Measurements from ENCODE around the gene TPTE.
"Not testable (repeated sequence)": the region's sequence is repeated elsewhere in the genome, so short reads cannot be mapped to it uniquely, and the experiment has no call there.

Gene TPTE

GRCh38 chr21:10649350-10650149 is 128.2 kb downstream of the TPTE start:
- not testable (repeated sequence) for H3K4me1 ChIP-seq (ENCODE audit: control insufficient read depth in 1 of 2, insufficient read depth in 2 of 2, low read length in 2 of 2); H3K36me3 ChIP-seq (ENCODE audit: control insufficient read depth in 1 of 2, insufficient read depth in 2 of 2, low read length in 2 of 2); H3K27ac ChIP-seq (ENCODE audit: low read length); H3K4me3 ChIP-seq (ENCODE audit: low read depth in 1 of 2, low read length in 2 of 2); H3K27me3 ChIP-seq (ENCODE audit: low read depth, low read length); H3K9me3 ChIP-seq (ENCODE audit: control insufficient read depth in 1 of 2, low read length in 2 of 2)

- not testable (repeated sequence) for H3K36me3 ChIP-seq (ENCODE audit: control insufficient read depth in 1 of 2, insufficient read depth in 2 of 2, low read length in 2 of 2); H3K27ac ChIP-seq (ENCODE audit: low read length); H3K4me3 ChIP-seq (ENCODE audit: low read depth in 1 of 2, low read length in 2 of 2); H3K9me3 ChIP-seq (ENCODE audit: control insufficient read depth in 1 of 2, low read length in 2 of 2); H3K27me3 ChIP-seq (ENCODE audit: low read depth, low read length); H3K4me1 ChIP-seq (ENCODE audit: control insufficient read depth in 1 of 2, insufficient read depth in 2 of 2, low read length in 2 of 2)
These were observed 128.9 kb downstream of the TPTE start for GRCh38 chr21:10650297-10650696.
